GM10266 (cell line): ENCODE measurements around the gene TLN1.
A peak's percentile ranks its signal among the peaks of the same experiment; 100 is the strongest.

ENCODE experiments used
- DNase-seq: peaks from one replicate; pipeline ENCODE4 v3.0.0; 2012; ENCODE audit errors: extremely low spot score
- TF ChIP-seq, protein P1 (sequence below): IDR thresholded peaks from 2 replicates; pipeline ENCODE4 v1.5.1; 2012; ENCODE audit warnings: mild to moderate bottlenecking, low read depth; ENCODE audit not compliant: control insufficient read depth, insufficient read depth; ENCODE audit errors: missing control alignments

Gene TLN1

DNA sequence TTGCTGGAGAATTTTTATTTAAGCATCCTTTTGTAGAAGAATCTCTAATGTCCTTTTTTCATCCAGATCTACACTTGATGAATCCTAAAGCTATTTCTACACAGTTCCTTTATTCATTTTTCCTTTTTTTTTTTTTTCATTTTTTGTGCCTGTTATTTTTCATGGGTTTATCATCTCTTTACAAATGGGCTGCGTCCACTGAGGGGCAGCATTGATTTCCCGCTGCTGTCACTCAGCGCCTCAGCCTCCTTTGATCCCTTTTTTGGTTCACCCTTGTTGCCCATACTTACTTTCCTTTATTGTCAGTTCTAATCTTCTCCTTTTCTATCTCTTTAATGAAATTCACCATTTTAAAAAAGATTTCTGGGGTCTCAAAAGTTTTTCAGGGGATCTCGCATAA is 27.8 kb upstream of the TLN1 start:
- TF ChIP-seq, protein P1, sequence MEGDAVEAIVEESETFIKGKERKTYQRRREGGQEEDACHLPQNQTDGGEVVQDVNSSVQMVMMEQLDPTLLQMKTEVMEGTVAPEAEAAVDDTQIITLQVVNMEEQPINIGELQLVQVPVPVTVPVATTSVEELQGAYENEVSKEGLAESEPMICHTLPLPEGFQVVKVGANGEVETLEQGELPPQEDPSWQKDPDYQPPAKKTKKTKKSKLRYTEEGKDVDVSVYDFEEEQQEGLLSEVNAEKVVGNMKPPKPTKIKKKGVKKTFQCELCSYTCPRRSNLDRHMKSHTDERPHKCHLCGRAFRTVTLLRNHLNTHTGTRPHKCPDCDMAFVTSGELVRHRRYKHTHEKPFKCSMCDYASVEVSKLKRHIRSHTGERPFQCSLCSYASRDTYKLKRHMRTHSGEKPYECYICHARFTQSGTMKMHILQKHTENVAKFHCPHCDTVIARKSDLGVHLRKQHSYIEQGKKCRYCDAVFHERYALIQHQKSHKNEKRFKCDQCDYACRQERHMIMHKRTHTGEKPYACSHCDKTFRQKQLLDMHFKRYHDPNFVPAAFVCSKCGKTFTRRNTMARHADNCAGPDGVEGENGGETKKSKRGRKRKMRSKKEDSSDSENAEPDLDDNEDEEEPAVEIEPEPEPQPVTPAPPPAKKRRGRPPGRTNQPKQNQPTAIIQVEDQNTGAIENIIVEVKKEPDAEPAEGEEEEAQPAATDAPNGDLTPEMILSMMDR = no peak
- no peak for DNase-seq

DNA sequence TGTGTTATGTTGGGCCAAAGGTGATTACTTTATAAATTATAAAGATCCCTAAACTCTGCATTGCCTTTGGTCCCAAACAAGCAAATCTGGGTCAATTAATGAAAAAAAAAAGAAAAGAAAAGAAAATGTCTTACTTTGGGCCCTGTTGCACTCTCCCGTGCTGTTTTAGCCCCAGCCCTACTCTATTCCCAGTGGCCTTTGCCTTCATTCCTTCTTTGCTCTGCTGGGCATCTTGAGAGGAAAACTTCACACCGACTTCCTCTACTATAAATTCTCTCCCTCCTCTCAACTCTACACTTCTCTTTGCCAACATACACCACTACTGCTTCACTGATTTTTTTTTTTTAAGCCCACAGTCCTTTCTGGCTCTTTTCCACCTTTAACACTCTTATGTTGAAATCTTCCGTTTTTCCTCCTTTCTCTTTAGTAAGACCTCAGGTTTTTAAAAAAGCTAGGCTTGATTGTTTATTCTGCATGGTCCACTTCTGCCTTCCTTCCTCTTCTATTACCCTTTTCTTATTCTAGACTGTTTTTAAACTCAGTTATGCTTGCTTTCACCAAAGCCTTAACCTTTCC is 26.6 kb upstream of the TLN1 start:
- DNase-seq = no peak
- TF ChIP-seq, protein P1 = no peak

DNA sequence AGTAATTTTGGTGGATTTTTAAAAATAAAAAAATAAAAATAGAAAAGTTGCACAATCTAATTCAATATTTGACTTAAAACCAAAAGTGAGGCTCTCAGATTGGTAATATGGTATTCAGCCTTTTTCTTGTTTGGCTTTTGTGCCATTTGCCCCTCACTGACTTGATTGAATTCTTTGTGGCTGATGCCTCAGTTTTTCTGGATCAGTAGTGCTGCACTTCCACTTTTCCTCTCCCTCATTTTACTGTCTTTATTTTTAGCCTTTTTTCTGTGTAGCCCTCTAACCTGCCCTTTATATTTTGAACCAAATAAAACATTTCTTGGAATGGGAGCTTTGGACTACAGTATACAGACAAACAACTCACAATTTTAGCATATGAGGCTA is 25.9 kb upstream of the TLN1 start:
- DNase-seq = no peak
- TF ChIP-seq, protein P1 = no peak

DNA sequence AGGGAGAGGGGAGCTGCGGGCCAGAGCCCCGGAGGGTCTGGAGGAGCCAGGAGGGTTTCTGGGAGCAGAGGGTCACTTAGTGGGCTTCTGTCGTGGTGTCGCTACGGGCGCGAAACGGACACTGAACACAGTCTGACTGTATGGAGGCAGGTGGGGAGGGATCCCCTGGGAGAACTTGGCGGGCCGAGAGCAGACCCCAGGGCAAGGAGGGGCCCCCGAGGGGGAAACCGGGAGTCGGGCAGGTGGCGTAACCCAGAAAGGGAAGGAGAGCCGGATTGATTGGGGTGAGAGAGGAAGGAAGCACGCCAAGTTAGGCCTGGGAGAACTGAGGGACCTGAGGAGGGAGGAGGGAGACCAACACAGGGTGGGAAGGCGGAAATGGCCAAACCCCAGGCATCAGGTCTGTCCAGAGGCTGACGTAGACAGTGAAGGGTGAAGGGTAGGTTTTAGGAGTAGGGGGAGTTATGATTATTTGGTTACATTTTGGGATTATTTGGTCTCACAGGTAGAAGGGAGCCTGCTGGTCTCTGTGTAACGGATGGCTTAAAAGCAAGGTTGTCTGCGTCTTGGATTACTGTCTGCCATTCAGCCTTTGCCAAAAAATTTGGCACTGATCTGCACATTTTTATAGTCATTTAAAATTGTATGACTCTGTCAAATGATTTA is 25.4 kb upstream of the TLN1 start:
- peak; percentile 47 for DNase-seq
- TF ChIP-seq, protein P1 = no peak

DNA sequence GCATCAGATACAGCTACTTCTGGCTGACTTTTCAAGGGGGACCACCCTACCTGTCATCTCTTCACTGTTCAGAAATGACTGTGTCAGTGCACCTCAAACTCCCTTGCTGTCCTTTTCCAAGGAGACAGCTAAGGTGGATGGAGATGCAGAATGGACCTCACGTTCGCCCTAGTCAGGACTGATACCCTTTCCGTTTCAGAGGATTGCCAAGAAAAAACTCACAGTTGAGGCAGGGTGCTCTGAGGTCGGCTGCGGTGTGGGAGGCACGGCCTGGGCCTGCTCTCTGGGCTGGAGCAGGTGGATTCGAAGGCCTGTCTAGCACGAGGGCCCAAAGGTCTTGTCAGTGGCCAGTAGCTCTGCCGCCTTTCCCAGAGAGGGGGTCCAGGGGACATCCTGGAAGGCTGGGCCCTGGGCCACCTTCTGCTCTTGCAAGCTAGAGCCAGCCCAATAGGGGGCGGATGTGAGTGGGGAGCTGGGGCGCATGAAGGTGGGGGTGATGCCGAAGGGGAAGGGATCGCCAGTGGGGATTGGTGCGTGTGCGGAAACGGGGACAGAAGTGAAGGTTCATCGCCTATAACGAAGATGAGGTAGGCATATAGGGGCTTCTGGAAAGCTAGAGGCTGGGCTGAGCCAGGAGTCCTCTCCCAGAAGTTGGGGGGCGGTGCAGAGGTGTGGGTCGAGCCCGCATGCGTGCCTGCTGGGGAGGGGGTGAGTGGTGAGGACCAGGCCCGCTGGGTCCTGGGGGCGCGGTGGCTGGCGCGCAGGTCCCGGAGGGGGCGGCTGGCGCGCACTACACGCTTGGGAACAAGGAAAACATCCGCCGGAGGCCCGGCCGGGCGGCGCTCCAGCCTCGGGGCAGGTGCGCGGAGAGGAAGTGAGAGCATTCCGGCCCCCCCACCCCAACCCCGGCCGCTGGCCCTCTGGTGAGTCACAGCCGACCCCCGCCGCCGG is 24.6 kb upstream of the TLN1 start:
- DNase-seq = peak; percentile 77
- TF ChIP-seq, protein P1 = peak; percentile 78

DNA sequence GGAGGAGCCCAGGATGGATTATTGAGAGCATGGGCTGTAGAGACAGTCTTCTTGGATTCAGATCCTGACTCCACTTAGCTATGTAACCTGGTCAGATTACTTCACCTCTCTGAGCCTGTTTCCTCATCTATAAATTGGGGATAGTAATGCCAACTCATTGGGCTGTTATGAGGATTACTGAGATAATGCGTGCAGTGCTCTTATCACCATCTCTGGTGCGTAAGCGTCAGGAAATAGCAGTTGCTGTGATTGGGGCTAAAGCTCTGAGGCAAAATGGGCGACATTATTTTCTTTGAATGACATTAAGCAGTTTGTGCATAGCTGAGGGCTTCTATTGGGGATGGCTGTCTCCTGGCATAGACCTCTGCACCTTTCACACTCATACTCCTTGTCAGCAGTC is 23.1 kb upstream of the TLN1 start:
- no peak for DNase-seq
- TF ChIP-seq, protein P1 = no peak
